ENCODE results near the gene ALKBH5.

ALKBH5 gene

GRCh38 chr17:18225121-18225641 lies 41.6 kb downstream of the ALKBH5 start, which contains the start of gene LLGL1:
Gene LLGL1, plus strand, starts transcription at chr17:18225635. Its CDS starts 48 bp downstream, at chr17:18225683.
- no peak for FAIRE-seq

DNA sequence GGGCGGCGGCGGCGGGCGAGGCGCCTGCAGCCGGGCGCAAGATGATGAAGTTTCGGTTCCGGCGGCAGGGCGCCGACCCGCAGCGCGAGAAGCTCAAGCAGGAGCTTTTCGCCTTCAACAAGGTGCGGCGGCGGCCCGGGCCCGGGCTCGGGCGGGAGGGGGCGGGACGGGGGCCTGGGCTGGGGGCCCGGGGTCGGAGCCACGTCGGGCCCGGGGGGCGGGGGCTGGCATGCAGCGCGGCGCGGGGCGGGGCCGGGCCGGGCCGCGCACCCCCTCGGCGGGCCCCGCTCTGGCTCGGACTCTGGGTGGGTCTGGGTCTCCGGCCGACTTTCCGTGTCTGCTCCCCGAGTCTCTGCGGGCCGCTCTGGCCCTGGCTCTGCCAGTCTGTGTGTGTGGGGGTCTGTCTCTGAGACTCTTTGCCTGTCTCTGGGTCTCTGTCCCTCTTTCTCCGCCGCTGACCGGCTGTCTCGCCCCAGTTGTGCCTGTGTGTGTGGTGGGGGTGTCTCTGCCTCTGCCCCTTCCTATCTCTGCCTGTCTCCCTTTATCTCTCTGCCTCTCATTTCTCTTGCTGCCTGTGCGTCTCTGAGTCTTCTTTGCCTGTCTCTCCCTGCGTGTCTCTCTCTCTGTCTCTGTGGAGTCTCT lies 42.1 kb downstream of the ALKBH5 start:
- no peak for FAIRE-seq

DNA sequence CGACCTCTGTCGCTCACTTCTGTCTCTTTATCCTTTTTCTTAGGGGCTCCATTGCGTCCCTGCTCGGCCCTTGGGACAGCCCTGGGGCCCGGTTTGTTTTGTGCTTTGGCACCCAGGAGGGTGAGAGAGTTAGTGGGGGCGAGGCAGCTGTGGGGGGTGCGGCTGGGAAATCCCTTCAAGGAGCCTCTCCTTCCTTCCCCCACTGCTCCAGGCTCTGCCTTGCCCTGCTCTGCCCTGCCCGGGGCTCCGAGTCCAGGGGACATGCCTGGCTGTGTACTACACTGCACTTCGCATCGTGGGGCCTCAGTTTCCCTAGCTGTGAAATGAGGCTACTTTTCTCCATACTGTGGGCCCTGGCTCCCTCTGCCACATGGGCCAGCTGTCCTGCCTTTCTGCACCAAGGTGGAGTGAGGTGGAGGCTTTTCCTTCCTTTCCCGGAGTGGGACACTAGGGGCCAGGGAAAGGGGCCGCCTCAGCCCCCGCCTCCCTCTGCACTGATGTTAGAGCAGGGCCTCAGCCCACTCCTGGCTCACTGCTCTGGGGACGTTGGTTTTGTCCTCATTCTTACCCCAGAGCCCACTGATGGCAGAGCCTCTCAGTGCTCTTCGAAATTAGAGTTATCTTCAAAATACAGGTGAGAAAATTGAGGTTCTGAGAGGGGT lies 42.8 kb downstream of the ALKBH5 start:
- no peak for FAIRE-seq

- no peak for FAIRE-seq
Measured at GRCh38 chr17:18227635-18228034, 44.0 kb downstream of the ALKBH5 start.

- FAIRE-seq = no peak
Measured at GRCh38 chr17:18228176-18228682, 44.6 kb downstream of the ALKBH5 start.

DNA sequence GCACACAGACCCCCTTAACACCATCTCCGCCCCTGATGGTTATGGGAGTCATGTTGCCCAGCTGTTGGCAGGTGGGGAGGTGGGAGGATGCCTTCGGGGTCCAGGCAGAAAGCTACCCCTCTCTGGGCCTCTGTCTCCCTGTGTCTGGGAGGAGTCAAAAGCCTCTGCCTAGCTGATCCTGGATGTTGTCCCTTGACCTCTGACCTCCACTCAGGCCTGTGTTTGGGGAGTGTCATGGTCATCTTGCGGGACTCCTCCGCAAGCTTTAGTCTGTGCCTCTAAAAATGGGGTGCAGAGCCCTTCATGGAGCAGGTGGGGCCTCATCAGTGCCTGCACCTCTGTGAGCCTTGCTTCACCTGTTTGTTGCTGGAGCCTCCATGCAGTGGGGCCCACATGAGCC lies 45.6 kb downstream of the ALKBH5 start:
- FAIRE-seq = no peak

DNA sequence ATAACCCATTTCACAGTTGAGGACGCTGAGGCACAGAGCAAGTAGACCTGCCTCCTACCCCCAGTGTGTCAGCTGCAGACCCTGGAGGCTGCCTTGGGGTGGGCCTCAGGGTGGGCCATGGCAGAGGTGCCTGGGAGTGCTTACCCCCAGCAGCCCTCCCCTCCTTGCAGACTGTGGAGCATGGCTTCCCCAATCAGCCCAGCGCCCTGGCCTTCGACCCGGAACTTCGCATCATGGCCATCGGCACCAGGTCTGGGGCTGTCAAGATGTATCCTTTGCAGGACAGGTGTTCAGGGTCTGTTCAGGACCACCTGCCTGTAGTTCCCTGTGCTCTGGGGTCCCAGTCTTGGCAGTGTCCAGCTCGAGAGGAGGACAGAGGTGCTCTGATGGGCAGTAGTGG lies 46.1 kb downstream of the ALKBH5 start:
- no peak for FAIRE-seq

GRCh38 chr17:18230288-18231141 lies 46.9 kb downstream of the ALKBH5 start:
- no peak for FAIRE-seq

GRCh38 chr17:18231164-18231563 lies 47.5 kb downstream of the ALKBH5 start:
- no peak for FAIRE-seq

GRCh38 chr17:18233803-18234518 lies 50.3 kb downstream of the ALKBH5 start:
- FAIRE-seq = no peak

DNA sequence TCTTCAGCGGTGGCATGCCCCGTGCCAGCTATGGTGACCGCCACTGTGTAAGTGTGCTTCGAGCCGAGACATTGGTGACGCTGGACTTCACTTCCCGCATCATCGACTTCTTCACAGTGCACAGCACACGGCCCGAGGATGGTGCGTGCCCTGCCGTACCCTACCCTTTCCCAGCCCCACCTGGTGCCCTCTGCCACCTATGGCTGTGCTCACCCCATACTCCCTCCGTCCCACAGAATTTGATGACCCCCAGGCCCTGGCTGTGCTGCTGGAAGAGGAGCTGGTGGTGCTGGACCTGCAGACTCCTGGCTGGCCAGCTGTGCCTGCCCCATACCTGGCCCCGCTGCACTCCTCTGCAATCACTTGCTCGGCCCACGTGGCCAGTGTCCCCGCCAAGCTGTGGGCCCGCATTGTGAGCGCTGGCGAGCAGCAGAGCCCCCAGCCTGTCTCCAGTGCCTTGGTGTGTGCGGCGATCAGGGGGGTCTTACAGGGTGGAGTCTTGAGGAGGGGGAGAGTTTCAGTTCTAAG lies 51.3 kb downstream of the ALKBH5 start:
- FAIRE-seq = no peak

- no peak for FAIRE-seq
Measured at GRCh38 chr17:18235743-18236256, 52.2 kb downstream of the ALKBH5 start.

- no peak for FAIRE-seq
Measured at GRCh38 chr17:18236494-18236893, 52.9 kb downstream of the ALKBH5 start.

- FAIRE-seq = no peak
Measured at GRCh38 chr17:18237461-18237860, 53.8 kb downstream of the ALKBH5 start.

GRCh38 chr17:18238299-18238698 lies 54.7 kb downstream of the ALKBH5 start:
- no peak for FAIRE-seq

DNA sequence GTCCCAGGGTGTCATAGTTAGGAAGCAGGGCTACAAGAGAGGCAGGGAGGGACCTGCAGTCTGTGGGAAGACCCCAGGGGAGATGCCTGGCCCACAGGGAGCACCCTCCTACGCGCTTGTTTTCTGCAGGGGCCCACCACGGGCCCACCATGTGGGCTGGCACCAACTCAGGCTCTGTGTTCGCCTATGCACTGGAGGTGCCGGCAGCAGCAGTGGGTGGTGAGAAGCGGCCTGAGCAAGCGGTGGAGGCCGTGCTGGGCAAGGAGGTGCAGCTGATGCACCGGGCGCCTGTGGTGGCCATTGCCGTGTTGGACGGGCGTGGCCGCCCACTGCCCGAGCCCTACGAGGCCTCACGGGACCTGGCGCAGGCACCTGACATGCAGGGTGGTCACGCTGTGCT lies 56.8 kb downstream of the ALKBH5 start:
- no peak for FAIRE-seq

GRCh38 chr17:18241229-18241871 lies 57.7 kb downstream of the ALKBH5 start:
- FAIRE-seq = no peak

DNA sequence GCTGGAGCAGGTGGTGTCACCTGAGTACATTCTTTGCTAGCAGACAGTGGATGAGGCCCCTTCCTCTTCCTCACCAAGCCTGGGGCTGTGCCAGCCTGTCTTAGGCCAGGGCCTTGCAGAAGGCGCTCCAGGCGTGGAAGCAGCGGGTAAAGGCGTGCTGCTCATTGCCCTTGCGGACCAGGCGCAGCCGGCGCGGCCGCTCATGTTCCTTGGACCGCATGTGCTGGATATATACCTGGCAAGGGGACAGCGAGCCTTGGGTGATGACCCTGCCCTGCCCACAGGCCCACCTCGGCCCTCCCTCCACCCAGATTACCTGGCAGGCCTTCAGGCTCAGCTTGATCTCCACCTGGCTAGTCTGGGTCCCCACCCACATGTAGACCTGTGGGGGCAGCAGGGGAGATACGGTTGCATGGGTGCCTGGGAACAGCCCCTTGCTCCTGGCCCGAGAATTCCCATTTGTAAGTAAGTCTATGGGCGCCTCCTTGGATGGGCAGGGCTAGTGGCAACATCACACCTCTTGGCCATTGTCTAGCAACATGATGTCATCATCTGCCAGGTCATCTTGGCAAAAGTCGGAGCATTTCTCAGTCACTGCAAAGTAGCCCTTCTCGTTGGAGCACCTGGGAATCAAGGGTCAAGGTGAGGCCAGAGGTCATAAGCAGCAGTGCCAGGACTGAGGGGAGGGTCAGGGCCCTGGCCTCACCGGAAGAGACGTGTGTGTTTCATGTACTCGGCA lies 61.6 kb downstream of the ALKBH5 start:
- FAIRE-seq = no peak

- FAIRE-seq = no peak
Measured at GRCh38 chr17:18246109-18246725, 62.6 kb downstream of the ALKBH5 start.

All from endometrium (tissue), 2 donors.